Measurements from ENCODE around the gene MGAM2. TPM values are rescaled to one million over a fixed set of nuclear protein-coding genes. Genes with fewer than 3 reads are reported as not detected.

The MGAM2 gene
- total RNA-seq (10 to 100 TPM in 2 of 7 donors, 1 to 10 TPM in 5; 1.4 to 12.1 (median 3.6) TPM), polyA plus RNA-seq (under 1 TPM; 0.03 to 0.09 (median 0.03) TPM)
- long read RNA-seq, donor 1: 0 reads
- long read RNA-seq, donor 2: 0 reads

GRCh38 chr7:142111499-142111898 is at the start of gene MGAM2:
Gene MGAM2 (plus strand): TSS chr7:142111718. CDS start chr7:142116874, 5,156 bp downstream.
- intact Hi-C loops (cut with DNase I; ENCODE audit: low total_unique reads): no loop called here
- TF ChIP-seq POLR2AphosphoS5 (IDR thresholded peaks at IDR 0.05) (no peak), POLR2A (IDR thresholded peaks at IDR 0.05) (no peak)
- TF ChIP-seq, protein P1, sequence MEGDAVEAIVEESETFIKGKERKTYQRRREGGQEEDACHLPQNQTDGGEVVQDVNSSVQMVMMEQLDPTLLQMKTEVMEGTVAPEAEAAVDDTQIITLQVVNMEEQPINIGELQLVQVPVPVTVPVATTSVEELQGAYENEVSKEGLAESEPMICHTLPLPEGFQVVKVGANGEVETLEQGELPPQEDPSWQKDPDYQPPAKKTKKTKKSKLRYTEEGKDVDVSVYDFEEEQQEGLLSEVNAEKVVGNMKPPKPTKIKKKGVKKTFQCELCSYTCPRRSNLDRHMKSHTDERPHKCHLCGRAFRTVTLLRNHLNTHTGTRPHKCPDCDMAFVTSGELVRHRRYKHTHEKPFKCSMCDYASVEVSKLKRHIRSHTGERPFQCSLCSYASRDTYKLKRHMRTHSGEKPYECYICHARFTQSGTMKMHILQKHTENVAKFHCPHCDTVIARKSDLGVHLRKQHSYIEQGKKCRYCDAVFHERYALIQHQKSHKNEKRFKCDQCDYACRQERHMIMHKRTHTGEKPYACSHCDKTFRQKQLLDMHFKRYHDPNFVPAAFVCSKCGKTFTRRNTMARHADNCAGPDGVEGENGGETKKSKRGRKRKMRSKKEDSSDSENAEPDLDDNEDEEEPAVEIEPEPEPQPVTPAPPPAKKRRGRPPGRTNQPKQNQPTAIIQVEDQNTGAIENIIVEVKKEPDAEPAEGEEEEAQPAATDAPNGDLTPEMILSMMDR (IDR thresholded peaks at IDR 0.05 in 8 of 11, conservative IDR thresholded peaks at IDR 0.05 in 3 of 11): no peak
- Histone ChIP-seq H3K36me3 (peaks cover 0 to 6% (median 0%) of the 10 kb centered on the region in 6 donors), H3K9me3 (no peaks in the 10 kb centered on the region), H3K27me3 (replicated peaks in 1 of 7) (no peaks in the 10 kb centered on the region), H3K4me3 (no peak within 1 kb of the TSS), H3K4me1 (peaks cover 0 to under 1% (median 0%) of the 10 kb centered on the region in 6 donors), H3K27ac (no peak within 1 kb of the TSS)
- 56 to 71% (median 61%) methylated on average over 4 of the region's 4 CpGs for WGBS, 5 donors
- no peak for DNase-seq

DNA sequence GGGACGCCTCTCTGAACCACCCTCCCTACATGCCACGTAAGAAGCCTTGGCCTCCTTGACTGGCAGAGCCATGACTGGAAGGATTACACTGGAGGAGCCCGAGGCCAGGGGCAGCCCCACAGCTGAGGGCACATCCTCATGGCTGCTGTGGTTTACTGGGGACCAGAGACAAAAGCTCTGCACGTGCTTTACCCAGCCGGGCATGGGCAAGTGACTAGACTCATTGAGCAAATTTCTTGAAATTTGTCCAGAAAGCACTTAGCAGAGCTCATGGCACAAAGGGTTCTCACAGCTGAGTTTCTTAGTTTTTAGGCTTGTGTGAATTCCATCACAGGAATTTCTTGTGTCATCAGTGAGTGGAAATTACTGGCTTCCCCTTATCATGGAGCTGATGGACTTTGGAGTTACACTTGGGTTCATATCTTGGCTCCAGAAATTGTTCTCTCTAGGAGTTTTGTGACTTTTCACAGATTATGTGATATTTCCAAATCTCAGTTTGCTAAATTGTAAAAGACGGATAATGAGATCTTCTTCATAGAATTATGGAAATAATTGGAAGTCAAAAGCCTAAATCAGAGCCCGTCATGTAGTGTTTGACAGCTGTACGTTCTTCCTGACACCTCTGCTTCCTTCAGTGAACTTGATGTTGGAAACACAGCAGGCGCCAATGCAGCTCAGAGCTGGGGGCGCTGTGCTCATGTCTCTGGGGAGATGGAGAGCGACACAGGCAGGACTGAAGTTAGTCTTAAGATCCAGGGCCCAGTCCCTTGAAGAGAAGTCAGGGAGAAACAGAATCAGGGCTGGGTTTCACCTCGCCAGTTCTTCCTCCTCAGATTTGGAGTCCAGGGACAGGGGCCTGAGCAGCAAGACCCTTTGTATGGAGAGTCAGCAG is 47.7 kb upstream of the MGAM2 start:
- Histone ChIP-seq H3K4me3 (no peak overlapping the region), H3K27ac (no peak overlapping the region), H3K27me3 (replicated peaks in 1 of 7) (no peaks in the 10 kb centered on the region), H3K9me3 (no peaks in the 10 kb centered on the region), H3K4me1 (no peaks in the 10 kb centered on the region), H3K36me3 (peaks cover 0 to 98% (median 0%) of the 10 kb centered on the region in 6 donors)
- WGBS, 5 donors: 68 to 83% (median 70%) methylated on average over 12 of the region's 12 CpGs
- intact Hi-C loops (cut with DNase I; ENCODE audit: low total_unique reads): loop anchor here (2.0 kb wide), 1 partner anchor 31 kb away; no protein-coding TSS in a partner anchor
- no peak for DNase-seq
- TF ChIP-seq POLR2A (IDR thresholded peaks at IDR 0.05): no peak
- TF ChIP-seq, protein P1 (IDR thresholded peaks at IDR 0.05 in 8 of 11, conservative IDR thresholded peaks at IDR 0.05 in 3 of 11): no peak
- no peak for TF ChIP-seq POLR2AphosphoS5 (IDR thresholded peaks at IDR 0.05)

- H3K27me3 ChIP-seq (replicated peaks in 1 of 7): no peaks in the 10 kb centered on the region
- H3K4me1 ChIP-seq: no peaks in the 10 kb centered on the region
- H3K36me3 ChIP-seq: peaks cover 0 to 98% (median 0%) of the 10 kb centered on the region in 6 donors
- H3K9me3 ChIP-seq: no peaks in the 10 kb centered on the region
- H3K27ac ChIP-seq: no peak overlapping the region
- 87 to 95% (median 94%) methylated on average over 8 of the region's 8 CpGs for WGBS, 5 donors
- no peak for TF ChIP-seq POLR2A (IDR thresholded peaks at IDR 0.05)
- H3K4me3 ChIP-seq: no peak overlapping the region
- DNase-seq: no peak
- intact Hi-C loops (cut with DNase I; ENCODE audit: low total_unique reads): no loop called here
Measured at GRCh38 chr7:142066536-142066935, 45.0 kb upstream of the MGAM2 start.

DNA sequence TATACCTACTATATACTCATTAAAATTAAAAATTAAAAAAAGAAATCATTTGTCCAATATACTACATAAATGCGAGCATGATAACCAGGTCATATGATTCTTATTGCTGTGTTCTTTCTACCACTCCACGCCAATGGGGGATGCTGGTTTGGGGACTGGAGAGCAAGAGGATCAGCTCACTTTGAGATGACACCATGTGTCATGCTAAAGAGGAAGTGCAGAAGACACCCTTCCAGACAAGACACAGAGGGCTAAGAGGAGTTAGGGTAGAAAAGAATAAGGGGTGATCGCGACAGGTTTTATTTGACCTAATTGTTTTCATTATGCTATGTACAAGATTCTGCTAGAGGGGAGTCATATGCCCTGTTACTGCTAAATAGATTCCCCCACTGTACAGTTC is 33.8 kb upstream of the MGAM2 start:
- no peak overlapping the region for H3K4me3 ChIP-seq
- H3K36me3 ChIP-seq: peaks cover 0 to 99% (median 0%) of the 10 kb centered on the region in 6 donors
- no peaks in the 10 kb centered on the region for H3K27me3 ChIP-seq (replicated peaks in 1 of 7)
- H3K27ac ChIP-seq: no peak overlapping the region
- no peak for TF ChIP-seq POLR2AphosphoS5 (IDR thresholded peaks at IDR 0.05)
- TF ChIP-seq, protein P1 (IDR thresholded peaks at IDR 0.05 in 8 of 11, conservative IDR thresholded peaks at IDR 0.05 in 3 of 11): no peak
- TF ChIP-seq POLR2A (IDR thresholded peaks at IDR 0.05): no peak
- H3K9me3 ChIP-seq: no peaks in the 10 kb centered on the region
- no peak for DNase-seq
- H3K4me1 ChIP-seq: no peaks in the 10 kb centered on the region
- intact Hi-C loops (cut with DNase I; ENCODE audit: low total_unique reads): no loop called here
- WGBS, 5 donors: 88 to 96% (median 95%) methylated on average over 4 of the region's 4 CpGs

Measured in spleen (tissue), 13 donors.